ENCODE data around the gene LIPC. TPM values are rescaled to one million over a fixed set of nuclear protein-coding genes. Genes with fewer than 3 reads are reported as not detected.

The LIPC gene
- total RNA-seq, 1 donor from 2014 or later: 24.4 TPM

DNA sequence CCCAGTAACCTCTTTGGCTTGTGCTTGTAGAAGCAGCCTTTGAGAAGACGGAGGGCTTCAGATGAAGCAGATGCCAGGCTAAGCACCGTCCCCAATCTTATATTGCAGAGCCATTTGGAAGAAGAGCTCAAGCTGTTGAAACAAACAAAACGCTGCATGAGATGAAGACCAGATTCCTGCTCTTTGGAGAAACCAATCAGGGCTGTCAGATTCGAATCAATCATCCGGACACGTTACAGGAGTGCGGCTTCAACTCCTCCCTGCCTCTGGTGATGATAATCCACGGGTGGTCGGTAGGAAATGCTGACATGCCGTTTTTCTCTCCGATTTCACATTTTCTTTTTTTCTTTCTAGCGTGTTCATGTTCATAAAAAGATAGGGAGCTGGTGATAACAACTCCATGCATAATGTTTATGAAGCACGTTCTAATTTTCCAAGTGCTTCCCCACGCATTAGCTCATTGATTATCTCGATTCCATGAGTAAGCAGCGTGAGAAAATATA, 106.5 kb downstream of the LIPC start:
- no peak for ATAC-seq
- peak; percentile 17 for DNase-seq (ENCODE audit: low spot score)
- intact Hi-C loops (cut with DNase I): no loop called here

DNA sequence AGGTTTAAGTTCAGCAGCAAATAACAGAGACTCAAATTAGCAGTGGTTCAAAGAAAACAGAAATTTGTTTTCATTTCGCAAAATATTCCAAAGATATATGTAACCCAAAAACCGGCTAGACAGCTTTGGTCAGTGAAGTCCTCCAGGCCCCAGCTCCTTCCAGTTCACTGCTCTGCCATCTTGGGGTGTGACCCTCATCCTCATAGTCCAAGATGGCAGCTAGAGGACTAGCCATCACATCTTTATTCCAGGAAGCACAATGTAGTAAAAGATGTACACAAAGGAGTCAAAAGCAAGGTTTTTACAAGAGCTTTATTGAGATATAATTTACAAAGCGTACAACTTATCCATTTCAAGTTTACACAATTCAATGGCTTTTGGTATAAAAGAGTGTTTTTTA, 107.1 kb downstream of the LIPC start:
- no peak for DNase-seq (ENCODE audit: low spot score)
- intact Hi-C loops (cut with DNase I): no loop called here
- ATAC-seq: no peak

DNA sequence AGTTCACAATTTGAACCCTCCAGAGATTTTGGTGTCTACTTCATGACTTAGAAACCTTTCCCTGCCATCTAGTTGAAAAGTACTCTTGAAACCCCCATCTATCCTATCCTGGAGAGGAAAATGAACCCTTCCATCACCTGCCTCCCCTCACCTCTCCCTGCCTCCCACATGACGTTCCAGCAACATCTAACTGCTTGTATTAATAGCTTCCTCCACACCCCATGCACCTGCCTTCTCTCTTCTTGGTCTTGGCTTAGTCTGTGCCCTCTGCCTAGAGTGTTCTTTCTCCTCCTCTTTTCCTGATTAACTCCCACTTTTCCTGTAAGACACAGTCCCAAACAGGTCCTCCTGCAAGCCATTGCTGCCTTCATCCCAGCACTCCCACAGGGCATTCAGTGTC, 107.8 kb downstream of the LIPC start:
- intact Hi-C loops (cut with DNase I): no loop called here

DNA sequence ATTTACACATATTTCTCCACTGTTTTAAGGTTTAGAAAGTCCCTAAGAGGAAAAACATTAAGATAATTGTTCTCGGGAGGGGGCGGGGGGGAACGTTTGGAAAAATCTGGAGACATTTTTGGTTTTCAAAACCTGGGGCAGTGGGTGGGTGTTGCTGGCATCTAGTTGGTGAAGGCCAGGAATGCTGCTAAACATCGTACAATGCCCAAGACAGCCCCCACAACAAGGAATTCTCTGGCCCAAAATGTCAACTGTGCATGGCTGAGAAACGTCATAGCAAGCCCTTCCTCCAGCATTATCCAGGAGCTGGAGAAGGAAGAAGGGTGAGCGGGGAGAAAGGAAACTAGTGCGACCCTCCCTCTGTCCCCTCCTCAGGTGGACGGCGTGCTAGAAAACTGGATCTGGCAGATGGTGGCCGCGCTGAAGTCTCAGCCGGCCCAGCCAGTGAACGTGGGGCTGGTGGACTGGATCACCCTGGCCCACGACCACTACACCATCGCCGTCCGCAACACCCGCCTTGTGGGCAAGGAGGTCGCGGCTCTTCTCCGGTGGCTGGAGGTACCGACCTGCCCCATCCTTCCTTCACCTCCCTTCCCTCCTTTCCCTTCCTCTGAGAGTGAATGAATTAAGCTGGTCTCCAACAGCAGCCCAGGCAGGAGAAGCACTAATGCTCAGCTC, 109.8 kb downstream of the LIPC start:
- ATAC-seq (peak; percentile 62), DNase-seq (ENCODE audit: low spot score) (peak; percentile 58)
- intact Hi-C loops (cut with DNase I): no loop called here

More for the DNA sequence above, 107.8 kb downstream of the LIPC start:
- ATAC-seq: no peak
- no peak for DNase-seq (ENCODE audit: low spot score)

DNA sequence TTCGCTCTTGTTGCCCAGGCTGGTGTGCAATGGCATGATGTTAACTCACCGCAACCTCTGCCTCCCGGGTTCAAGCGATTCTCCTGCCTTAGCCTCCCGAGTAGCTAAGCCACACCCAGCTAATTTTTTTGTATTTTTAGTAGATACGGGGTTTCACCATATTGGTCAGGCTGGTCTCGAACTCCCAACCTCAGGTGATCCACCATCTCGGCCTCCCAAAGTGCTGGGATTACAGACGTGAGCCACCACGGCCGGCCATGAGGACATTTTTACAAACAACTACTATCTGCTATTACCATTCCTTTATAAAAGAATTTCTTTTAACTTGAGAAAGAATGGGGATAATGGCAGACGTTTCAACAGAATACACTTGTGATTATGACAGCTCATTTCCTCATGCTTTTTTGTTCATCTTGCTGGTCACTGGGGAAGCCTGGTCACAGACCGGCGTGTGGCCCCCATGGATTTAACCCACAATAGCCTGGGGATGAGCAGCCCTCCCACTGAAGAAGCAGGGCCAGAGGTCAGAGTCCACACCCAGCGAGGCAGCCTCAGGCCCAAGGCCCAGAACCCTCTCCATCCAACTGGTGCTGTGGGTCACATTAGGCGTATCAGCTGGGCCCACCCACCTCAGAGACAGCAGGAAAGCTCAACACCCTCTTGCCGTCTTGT, 112.0 kb downstream of the LIPC start:
- DNase-seq (ENCODE audit: low spot score) (no peak), ATAC-seq (no peak)
- intact Hi-C loops (cut with DNase I): no loop called here

DNA sequence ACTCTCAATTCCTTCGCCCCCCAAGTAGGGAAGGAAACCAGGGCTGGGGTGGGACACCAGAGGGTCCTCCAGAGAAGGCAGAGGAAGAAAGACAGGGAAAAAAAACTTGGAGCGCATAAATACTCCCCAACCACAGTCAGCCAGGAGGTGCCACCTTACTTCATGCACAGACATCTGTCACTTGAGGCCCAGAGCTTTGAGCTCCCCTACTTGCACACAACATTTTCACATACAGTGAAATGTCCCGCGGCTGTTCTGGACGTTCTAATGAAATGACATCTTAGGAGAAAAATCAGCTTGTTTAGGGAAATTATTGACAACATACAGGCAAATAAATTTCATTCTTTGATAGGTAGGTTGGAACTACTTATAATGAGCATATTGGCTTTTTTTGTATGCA, 113.0 kb downstream of the LIPC start:
- intact Hi-C loops (cut with DNase I): no loop called here
- ATAC-seq (no peak), DNase-seq (ENCODE audit: low spot score) (no peak)

DNA sequence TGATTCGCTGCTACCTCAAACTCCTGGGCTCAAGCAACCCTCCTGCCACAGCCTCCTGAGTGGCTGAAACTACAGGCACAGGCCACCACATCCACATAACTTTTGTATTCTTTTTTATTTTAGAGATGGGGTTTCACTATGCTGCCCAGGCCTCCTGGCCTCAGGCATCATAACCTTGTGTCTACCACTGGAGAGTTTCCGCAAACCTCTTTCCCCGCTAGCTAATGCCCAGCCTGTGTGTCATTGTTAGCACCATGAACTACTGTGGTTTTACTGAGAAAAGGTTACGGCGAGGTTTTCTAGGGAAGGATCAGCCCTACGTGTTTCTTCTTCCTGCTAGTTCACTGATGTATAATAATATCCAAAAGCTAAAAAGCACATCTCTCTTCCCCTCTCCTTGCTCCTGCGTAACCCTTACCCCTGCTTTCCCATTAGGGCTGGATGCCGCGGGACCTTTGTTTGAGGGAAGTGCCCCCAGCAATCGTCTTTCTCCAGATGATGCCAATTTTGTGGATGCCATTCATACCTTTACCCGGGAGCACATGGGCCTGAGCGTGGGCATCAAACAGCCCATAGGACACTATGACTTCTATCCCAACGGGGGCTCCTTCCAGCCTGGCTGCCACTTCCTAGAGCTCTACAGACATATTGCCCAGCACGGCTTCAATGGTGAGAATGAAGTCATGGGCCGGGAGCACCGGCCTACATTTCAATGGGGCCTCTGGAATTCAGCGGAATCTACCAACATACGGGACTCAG, 113.7 kb downstream of the LIPC start:
- intact Hi-C loops (cut with DNase I): no loop called here
- DNase-seq (ENCODE audit: low spot score) (no peak), ATAC-seq (no peak)

DNA sequence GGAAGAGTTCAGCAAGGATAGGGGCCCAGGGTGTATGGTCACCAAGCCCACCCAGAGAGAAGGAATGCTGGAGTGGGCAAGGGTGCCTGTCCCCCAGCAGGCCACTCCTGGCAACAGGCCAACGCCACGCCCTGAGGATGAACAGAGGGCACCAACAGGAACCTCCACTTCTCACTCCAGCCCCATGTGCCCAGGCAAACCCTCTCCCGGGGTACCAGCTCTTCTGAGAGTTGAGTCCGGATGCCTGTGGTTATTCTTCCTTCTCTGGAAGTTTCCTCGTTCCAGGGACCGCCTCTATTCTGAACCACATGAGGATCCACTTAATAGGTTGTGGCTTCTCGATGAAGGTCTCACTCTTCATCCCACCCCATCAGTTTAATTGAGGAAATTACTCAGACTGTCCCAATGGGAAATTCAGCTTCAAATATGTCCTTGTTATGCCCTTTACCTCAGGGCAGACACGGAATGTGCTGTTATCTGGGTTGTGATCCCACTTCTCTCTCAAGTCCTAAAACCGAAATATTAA, 114.3 kb downstream of the LIPC start:
- DNase-seq (ENCODE audit: low spot score) (no peak), ATAC-seq (no peak)
- intact Hi-C loops (cut with DNase I): no loop called here

DNA sequence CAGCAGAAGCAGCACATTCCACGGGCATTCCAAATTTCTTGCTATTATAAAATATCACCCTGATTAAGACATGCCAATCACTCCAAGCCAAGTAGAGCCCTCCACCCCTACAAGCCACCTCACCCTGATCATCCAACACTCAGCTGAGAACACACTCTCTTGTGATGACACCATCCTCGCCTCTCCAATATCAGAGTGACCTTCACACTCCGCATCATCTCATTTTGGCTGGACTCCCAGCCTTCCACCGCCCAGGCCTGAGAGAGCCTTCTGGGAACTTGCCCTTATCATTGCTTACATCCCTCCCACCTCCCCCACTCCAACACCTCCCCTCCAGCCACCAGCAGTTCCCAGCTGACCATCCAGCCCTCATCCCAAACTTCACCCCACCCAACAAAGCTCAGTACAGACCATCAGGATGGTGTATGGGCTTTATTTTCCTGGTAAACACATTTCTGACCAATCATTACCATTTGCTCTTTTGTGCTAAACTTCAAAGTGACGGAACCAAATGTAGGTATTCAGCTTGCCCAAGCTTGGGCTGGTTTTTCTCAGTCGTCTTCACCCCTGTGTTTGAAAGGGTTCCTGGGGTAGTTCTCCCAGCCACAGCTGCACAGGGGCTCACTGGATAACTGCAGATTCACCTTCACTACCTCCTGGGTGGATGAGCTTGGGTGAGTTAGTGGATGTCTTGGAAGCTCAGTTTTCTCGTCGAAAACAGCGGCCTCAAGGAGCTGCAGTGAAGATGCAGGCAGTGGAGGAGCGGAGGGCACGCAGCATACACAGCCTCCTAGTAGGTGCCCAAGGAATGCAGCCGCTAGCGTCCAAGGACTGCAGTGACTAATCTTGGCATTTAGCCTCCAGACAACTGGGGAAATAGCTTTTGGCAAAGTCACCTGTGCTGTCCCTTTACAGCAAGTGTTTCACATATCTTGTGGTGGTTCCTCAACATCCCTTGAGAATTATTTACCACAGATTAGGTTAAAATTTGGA, 115.1 kb downstream of the LIPC start:
- DNase-seq (ENCODE audit: low spot score) (peak; percentile 63), ATAC-seq (peak; percentile 77)
- intact Hi-C loops (cut with DNase I): no loop called here

DNA sequence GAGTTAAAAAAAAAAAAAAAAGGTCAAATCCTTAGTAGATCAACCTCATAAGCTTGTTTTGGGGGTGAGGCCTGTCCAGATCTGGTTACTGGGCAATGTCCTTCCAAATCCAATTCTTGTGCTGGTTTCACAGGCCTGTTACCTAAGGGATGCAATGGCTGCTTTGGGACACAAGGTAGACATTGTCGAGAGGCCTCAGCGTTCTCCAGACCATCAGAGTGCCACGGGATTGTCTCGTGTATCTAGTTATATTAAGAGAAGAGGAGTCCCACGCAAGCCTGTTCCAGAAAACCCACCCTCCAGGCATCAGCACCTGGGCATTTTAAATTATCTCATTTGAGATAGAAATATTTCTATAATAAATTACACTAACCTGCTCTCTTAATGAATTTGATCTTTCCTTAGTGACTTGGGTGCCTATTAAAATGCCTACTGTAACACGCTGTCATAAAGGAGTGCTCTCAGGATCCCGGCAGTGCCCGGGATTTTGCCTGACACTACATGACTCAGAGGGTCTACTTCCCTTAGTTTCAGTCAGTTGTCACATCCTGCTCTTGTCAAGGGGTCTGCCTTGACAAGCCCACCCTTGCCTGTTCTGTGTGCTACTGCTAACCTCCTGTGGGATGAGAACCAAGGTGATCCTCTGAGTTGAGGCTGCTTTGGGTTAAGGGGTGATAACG, 116.0 kb downstream of the LIPC start:
- intact Hi-C loops (cut with DNase I): no loop called here
- ATAC-seq (no peak), DNase-seq (ENCODE audit: low spot score) (peak; percentile 46)

DNA sequence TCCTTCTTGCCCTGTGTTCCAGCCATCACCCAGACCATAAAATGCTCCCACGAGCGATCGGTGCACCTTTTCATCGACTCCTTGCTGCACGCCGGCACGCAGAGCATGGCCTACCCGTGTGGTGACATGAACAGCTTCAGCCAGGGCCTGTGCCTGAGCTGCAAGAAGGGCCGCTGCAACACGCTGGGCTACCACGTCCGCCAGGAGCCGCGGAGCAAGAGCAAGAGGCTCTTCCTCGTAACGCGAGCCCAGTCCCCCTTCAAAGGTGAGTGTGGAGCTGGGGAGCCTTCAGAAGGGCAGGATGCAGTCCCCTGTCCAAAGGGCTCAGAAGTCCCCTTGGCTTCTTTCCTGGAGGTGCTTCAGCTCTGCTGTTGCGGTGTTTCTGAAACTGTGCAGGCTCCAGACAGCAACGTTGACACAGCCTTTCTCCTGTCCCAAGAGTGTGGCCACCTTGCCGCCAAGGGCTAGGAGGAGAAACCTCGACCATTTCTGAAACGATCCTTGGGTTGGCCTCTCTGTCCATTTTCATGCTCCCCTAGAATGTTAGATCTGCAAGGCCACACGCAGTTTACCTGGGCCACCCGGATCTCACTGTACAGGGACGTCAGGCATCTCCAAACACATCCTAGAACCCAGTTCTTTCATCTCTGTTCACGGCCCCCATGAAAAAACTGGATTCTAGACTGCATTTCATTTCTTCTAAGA, 116.7 kb downstream of the LIPC start:
- intact Hi-C loops (cut with DNase I): no loop called here
- no peak for ATAC-seq
- peak; percentile 40 for DNase-seq (ENCODE audit: low spot score)

DNA sequence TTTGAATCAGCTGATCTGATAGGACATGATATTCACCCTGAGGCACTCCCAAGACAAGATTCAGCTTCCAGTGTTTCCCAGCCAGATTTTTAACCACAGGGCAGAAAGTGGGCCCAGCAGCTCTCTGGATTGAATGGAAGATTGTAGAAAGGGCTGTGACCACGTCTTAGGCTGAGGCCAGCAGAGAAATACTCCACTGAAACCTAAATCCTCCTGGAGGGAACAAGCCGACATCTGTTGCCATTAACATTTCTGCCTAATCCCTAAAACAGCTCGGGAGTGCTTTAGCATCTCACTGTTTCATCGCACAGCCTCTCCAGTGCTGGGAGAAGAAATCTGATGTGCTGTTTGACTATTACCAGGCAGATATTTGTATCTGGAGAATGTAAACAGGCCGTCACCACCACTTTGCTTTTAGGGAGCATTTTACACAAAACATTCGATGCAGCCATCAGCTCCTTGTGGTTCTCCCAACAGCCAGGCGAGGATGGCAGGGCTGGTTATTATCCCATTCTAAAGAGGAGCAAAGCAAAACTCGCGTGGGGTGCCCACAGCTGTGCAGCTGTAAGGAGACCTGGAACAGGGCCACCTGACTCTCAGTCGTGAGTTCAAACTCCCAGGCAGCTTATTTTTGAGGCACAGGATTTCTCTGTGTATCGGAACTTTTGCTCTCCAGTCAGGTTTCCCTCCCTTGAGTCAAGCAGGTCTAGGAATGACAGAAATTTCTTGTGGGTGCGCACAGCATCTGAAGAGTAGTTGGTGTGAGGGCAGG, 117.4 kb downstream of the LIPC start:
- intact Hi-C loops (cut with DNase I): no loop called here
- no peak for ATAC-seq
- DNase-seq (ENCODE audit: low spot score): peak; percentile 25

DNA sequence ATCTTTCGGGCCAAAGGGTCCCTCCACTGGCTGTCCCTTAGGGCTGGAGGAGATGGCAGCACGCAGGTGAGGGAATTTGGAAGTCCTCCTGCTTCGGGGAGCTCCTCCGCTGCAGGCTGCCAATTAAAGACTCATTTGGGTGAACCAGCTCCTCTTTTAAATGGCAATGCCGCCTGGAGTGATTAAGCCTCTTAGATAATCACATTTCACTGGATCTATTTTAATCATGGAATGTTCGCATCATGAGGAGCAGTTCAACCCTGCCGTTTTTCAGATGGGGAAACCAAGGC, 117.9 kb downstream of the LIPC start:
- intact Hi-C loops (cut with DNase I): no loop called here
- no peak for ATAC-seq
- peak; percentile 40 for DNase-seq (ENCODE audit: low spot score)

DNA sequence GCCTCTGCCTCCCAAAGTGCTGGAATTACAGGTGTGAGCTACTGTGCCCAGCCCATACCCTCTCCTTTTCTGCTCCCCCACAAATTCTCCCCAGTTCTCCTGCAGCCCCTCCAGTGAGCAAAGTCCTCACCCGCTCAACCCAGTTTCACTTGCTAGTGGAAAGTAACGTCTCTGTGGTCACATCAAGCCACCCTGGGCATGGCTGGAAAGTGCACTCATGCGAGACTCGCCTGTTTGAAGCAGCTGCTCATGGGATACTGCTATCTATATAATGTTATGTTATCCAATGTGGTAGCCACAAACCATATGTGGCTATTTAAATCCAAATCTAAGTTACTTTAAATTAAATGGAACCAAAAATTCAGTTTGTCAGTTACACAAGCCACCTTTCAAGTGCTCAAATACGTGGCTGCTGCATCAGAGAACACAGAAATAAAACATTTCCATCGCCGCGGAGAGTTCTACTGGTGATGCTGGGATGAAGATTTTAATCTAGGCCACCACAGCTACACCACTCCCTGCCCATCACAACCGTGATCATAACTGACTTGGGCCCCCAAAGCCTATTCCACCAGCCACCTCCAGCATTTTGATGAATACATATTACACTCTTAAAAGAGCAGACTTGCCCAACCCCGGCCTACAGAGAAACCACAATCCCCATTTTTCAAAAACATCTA, 119.4 kb downstream of the LIPC start:
- no peak for ATAC-seq
- intact Hi-C loops (cut with DNase I): no loop called here
- DNase-seq (ENCODE audit: low spot score): peak; percentile 55

DNA sequence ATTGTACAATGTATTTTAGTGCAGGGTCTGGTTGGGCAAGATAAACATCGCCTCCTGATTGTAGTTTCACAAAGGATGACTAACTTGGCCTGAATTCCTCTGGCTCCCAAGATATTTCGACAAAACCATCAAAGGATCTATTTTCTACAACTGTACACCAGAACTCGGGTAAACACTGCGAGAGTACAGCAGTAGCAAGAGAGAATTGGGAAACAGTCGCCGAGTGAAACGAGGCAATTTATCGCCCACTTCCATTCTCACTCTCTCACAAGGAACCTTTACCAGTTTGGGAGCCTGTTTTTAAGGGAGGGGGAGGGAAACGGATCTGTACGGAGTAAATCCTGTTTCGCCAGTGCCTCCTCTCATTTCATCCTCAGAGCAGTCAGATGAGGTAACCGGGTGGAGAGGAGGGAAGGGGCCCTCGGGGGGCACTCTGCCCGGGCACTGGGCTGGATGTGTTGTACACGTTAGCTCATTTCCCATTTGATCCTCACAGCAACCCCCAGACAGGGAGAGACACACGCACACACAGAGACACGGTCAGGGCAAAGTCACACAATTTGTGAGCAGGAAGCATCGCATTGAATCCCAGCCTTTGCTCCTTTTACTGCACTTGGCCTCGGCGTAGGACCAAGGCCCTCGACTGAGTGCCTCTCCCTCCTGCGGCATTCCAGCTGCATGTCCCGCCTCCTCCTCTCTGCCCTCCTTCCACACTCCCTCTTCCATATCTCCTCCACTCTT, 120.1 kb downstream of the LIPC start:
- intact Hi-C loops (cut with DNase I): no loop called here
- peak; percentile 78 for ATAC-seq
- DNase-seq (ENCODE audit: low spot score): peak; percentile 62

All from sciatic nerve (tissue), 2 donors.